H1 (cell line): Measurements from ENCODE around the gene CDKN3. TPM values are rescaled to one million over a fixed set of nuclear protein-coding genes. Genes with fewer than 3 reads are reported as not detected.
"Not testable (repeated sequence)": the region's sequence is repeated elsewhere in the genome, so short reads cannot be mapped to it uniquely, and the experiment has no call there.

ENCODE experiments used
- CTCF ChIA-PET: fragments of 300-600 bp; sonication (Branson Sonifier 250); formaldehyde crosslinking; loops from one replicate; lab custom pipeline; 2021; ENCODE audit not compliant: partially characterized antibody; lab: Charles Lee
- POLR2A ChIA-PET: fragments of 300-600 bp; sonication (Branson Sonifier 250); formaldehyde crosslinking; loops from one replicate; lab custom pipeline; 2021; ENCODE audit warnings: inconsistent platforms; ENCODE audit not compliant: partially characterized antibody; lab: Charles Lee
- DNase-seq, 2 experiments: peaks; one replicate each; pipeline versions ENCODE4 v3.0.0 to v3.0.0-alpha.2; 2010 to 2022; ENCODE audit warnings: low spot score in 2 of 2, low read depth in 1 of 2, mixed read lengths in 1 of 2
- FAIRE-seq: peaks from 2 replicates; lab custom pipeline; 2011; peaks lifted over from hg19 to GRCh38; lab: Jason Lieb, UNC
- H2AFZ ChIP-seq: 2 replicates; pipeline ENCODE4 v1.8.1; 2012; ENCODE audit warnings: low read length, inconsistent platforms
- H2AK5ac ChIP-seq: 2 replicates; pipeline ENCODE4 v1.6.1; 2013; ENCODE audit warnings: low read depth, low read length
- H2BK120ac ChIP-seq: replicated peaks from 2 replicates; pipeline ENCODE3; 2013; ENCODE audit warnings: low read depth, low read length, inconsistent platforms
- H2BK12ac ChIP-seq: 2 replicates; pipeline ENCODE4 v1.6.1; 2013; ENCODE audit warnings: low read depth, low read length
- H2BK15ac ChIP-seq: 2 replicates; pipeline ENCODE4 v1.6.1; 2013; ENCODE audit warnings: low read length
- H2BK20ac ChIP-seq: 2 replicates; pipeline ENCODE4 v1.6.1; 2013; ENCODE audit warnings: low read length
- H2BK5ac ChIP-seq: 2 replicates; pipeline ENCODE4 v1.6.1; 2013; ENCODE audit warnings: low read depth, low read length
- H3K14ac ChIP-seq: 2 replicates; pipeline ENCODE4 v1.6.1; 2013; ENCODE audit warnings: inconsistent platforms; ENCODE audit not compliant: insufficient read length
- H3K18ac ChIP-seq: 2 replicates; pipeline ENCODE4 v1.6.1; 2013; ENCODE audit warnings: low read length; ENCODE audit errors: extremely low read depth
- H3K23ac ChIP-seq: 2 replicates; pipeline ENCODE4 v1.6.1; 2013; ENCODE audit warnings: inconsistent platforms; ENCODE audit not compliant: insufficient read length
- H3K23me2 ChIP-seq: 2 replicates; pipeline ENCODE4 v1.6.1; 2013; ENCODE audit warnings: low read depth, low read length
- H3K27ac ChIP-seq: 2 replicates; pipeline ENCODE4 v1.6.1; 2011; ENCODE audit warnings: low read depth, low read length, inconsistent platforms
- H3K27me3 ChIP-seq, 4 experiments: replicated peaks in 1 of 4; 1 replicate in 1 of 4; 2 replicates in 3 of 4; pipeline versions ENCODE4 v1.6.1 to v1.8.1; 2011 to 2013; ENCODE audit warnings: low read length in 3 of 4, mild to moderate bottlenecking in 3 of 4, inconsistent platforms in 2 of 4, mixed read lengths in 2 of 4, moderate library complexity in 1 of 4; ENCODE audit not compliant: control insufficient read depth in 3 of 4, insufficient read depth in 3 of 4; ENCODE audit errors: extremely low read depth in 1 of 4
- H3K36me3 ChIP-seq, 4 experiments: 2 replicates each; pipeline versions ENCODE4 v1.6.1 to v1.8.1; 2011 to 2013; ENCODE audit warnings: mild to moderate bottlenecking in 4 of 4, low read length in 3 of 4, moderate library complexity in 2 of 4, control low read depth in 1 of 4, inconsistent platforms in 1 of 4; ENCODE audit not compliant: insufficient read depth in 4 of 4, control insufficient read depth in 2 of 4
- H3K4ac ChIP-seq: replicated peaks from 2 replicates; pipeline ENCODE3; 2013; ENCODE audit warnings: low read length, low read depth, mixed read lengths, inconsistent platforms; ENCODE audit not compliant: insufficient read length
- H3K4me1 ChIP-seq, 4 experiments: replicated peaks in 1 of 4; 1 replicate in 1 of 4; 2 replicates in 3 of 4; pipeline versions ENCODE4 v1.6.1 to v1.8.1; 2011 to 2013; ENCODE audit warnings: low read length in 3 of 4, inconsistent platforms in 2 of 4, mixed read lengths in 1 of 4; ENCODE audit not compliant: insufficient read depth in 4 of 4, control insufficient read depth in 3 of 4
- H3K4me2 ChIP-seq, 2 experiments: 2 replicates each; pipeline versions ENCODE4 v1.6.1 to v1.8.1; 2011 to 2013; ENCODE audit warnings: low read depth in 2 of 2, low read length in 2 of 2, control low read depth in 1 of 2, inconsistent platforms in 1 of 2, mild to moderate bottlenecking in 1 of 2; ENCODE audit not compliant: insufficient read depth in 1 of 2
- H3K4me3 ChIP-seq, 4 experiments: fragments of 200-600, 300-600 bp in 1 of 4; sonication (generic), shearing (Covaris generic), sonication (Bioruptor Twin) in 1 of 4; 2 replicates each; pipeline versions ENCODE4 v1.5.1 to v1.8.1; 2011 to 2016; ENCODE audit warnings: low read length in 4 of 4, low read depth in 3 of 4, control low read depth in 2 of 4, inconsistent platforms in 2 of 4, mild to moderate bottlenecking in 2 of 4, mixed read lengths in 1 of 4, moderate library complexity in 1 of 4; ENCODE audit not compliant: insufficient read depth in 2 of 4; ENCODE audit errors: extremely low read depth in 1 of 4
- H3K56ac ChIP-seq: replicated peaks from 2 replicates; pipeline ENCODE3; 2013; ENCODE audit warnings: low read depth, mild to moderate bottlenecking, mixed read lengths, low read length, inconsistent platforms; ENCODE audit not compliant: insufficient read length
- H3K79me1 ChIP-seq: 2 replicates; pipeline ENCODE4 v1.6.1; 2013; ENCODE audit warnings: low read depth, low read length, control low read depth
- H3K79me2 ChIP-seq, 2 experiments: 2 replicates each; pipeline versions ENCODE4 v1.6.1 to v1.8.1; 2012 to 2013; ENCODE audit warnings: low read length in 2 of 2, mild to moderate bottlenecking in 2 of 2, inconsistent platforms in 1 of 2; ENCODE audit not compliant: insufficient read depth in 2 of 2, control insufficient read depth in 1 of 2
- H3K9ac ChIP-seq, 4 experiments: replicated peaks in 1 of 4; 1 replicate in 1 of 4; 2 replicates in 3 of 4; pipeline versions ENCODE4 v1.6.1 to v1.8.1; 2011 to 2013; ENCODE audit warnings: low read depth in 3 of 4, low read length in 3 of 4, control low read depth in 2 of 4, mild to moderate bottlenecking in 2 of 4, moderate library complexity in 2 of 4, inconsistent platforms in 1 of 4; ENCODE audit errors: extremely low read depth in 1 of 4
- H3K9me3 ChIP-seq, 2 experiments: 2 replicates each; pipeline versions ENCODE4 v1.6.1 to v1.8.1; 2012 to 2013; ENCODE audit warnings: mild to moderate bottlenecking in 2 of 2, moderate library complexity in 2 of 2, control low read depth in 1 of 2, inconsistent platforms in 1 of 2, low read depth in 1 of 2, low read length in 1 of 2, mixed read lengths in 1 of 2; ENCODE audit not compliant: insufficient read depth in 2 of 2
- H4K20me1 ChIP-seq, 2 experiments: replicated peaks in 1 of 2; 2 replicates each; pipeline versions ENCODE3 to v1.8.1; 2011 to 2013; ENCODE audit warnings: inconsistent platforms in 2 of 2, low read length in 2 of 2, mild to moderate bottlenecking in 1 of 2; ENCODE audit not compliant: insufficient read depth in 2 of 2, control insufficient read depth in 1 of 2
- H4K5ac ChIP-seq: 2 replicates; pipeline ENCODE4 v1.6.1; 2013; ENCODE audit warnings: low read length, low read depth, mixed read lengths, inconsistent platforms; ENCODE audit not compliant: insufficient read length
- H4K8ac ChIP-seq: 2 replicates; pipeline ENCODE4 v1.8.0; 2013; ENCODE audit warnings: mild to moderate bottlenecking, moderate library complexity, low read length, inconsistent platforms; ENCODE audit not compliant: insufficient read depth; ENCODE audit errors: extremely low read depth
- H4K91ac ChIP-seq: replicated peaks from 2 replicates; pipeline ENCODE3; 2013; ENCODE audit warnings: low read length, mixed read lengths, inconsistent platforms; ENCODE audit not compliant: insufficient read length
- WGBS, 2 experiments: shearing (Covaris generic) in 1 of 2; methylation state at CpG; one replicate each; pipeline versions ENCODE4 v1.1.6 to v1.1.7; 2013 to 2015; ENCODE audit warnings: low lambda C conversion rate in 2 of 2, mixed read lengths in 2 of 2, inconsistent platforms in 1 of 2, low coverage in 1 of 2, missing lambda C conversion rate in 1 of 2; ENCODE audit not compliant: insufficient replicate concordance in 2 of 2, insufficient coverage in 1 of 2, insufficient read length in 1 of 2; ENCODE audit errors: extremely low coverage in 1 of 2, missing lambda C conversion rate in 1 of 2; 5-methylcytosine and 5-hydroxymethylcytosine counted together
- polyA plus RNA-seq, 7 experiments: library from polyadenylated mRNA; depleted of rRNA in 3 of 7; stranded (reverse) in 5 of 7; unstranded in 2 of 7; fragments of >200 nt in 5 of 7; fragments of 200-250 nt in 2 of 7; gene quantifications; 1 replicate in 5 of 7; 2 replicates in 1 of 7; 4 replicates in 1 of 7; pipeline versions ENCODE4 v1.2.1 to v1.2.3, GENCODE V29; 2011 to 2013; ENCODE audit warnings: missing spikeins in 2 of 7, mixed read lengths in 2 of 7
- total RNA-seq: library from RNA; stranded (reverse); fragmentation: NEBNext Ultra II Directional; extraction: Animal tissue kit (Norgen Biotek cat#: 25700); gene quantifications from 2 replicates; pipeline ENCODE4 v1.2.1, GENCODE V29; 2021

CDKN3 gene
- total and polyA plus RNA-seq, 2 of the 8 experiments (the other 6 are each of a cell fraction or from before 2014, with no cell fraction given), result 43.5 to 48.3 TPM

GRCh38 chr14:54378893-54379292 lies 17.9 kb upstream of the CDKN3 start:
- H2BK5ac ChIP-seq, H3K4ac ChIP-seq, H4K8ac ChIP-seq, H3K4me3 ChIP-seq, H3K36me3 ChIP-seq, H2BK15ac ChIP-seq, FAIRE-seq, H2BK12ac ChIP-seq, H4K91ac ChIP-seq, H4K5ac ChIP-seq, H3K27me3 ChIP-seq, H2AK5ac ChIP-seq, H2BK120ac ChIP-seq, H3K79me2 ChIP-seq, H3K9ac ChIP-seq, H3K14ac ChIP-seq, H3K79me1 ChIP-seq, H2AFZ ChIP-seq, H3K23me2 ChIP-seq, H3K9me3 ChIP-seq, H3K4me1 ChIP-seq, H3K23ac ChIP-seq, H3K27ac ChIP-seq, POLR2A ChIA-PET, H3K4me2 ChIP-seq, H3K56ac ChIP-seq, DNase-seq, H4K20me1 ChIP-seq, H2BK20ac ChIP-seq, H3K18ac ChIP-seq: not testable (repeated sequence)
- WGBS, 2 experiments, result 89% methylated on average over 5 of the region's 5 CpGs; no CpG with 5 or more reads in 1 of the 2 experiments
- CTCF ChIA-PET, result interaction anchor here (1.8 to 3.4 kb wide), 3 partner anchors 9 to 63 kb away, joined by 5 to 15 read pairs (median 7); no protein-coding TSS in a partner anchor

GRCh38 chr14:54380558-54380957 lies 16.2 kb upstream of the CDKN3 start:
- H3K79me2 ChIP-seq, H3K56ac ChIP-seq, H3K23me2 ChIP-seq, H2AK5ac ChIP-seq, H2BK20ac ChIP-seq, H3K4me1 ChIP-seq, H4K5ac ChIP-seq, H3K18ac ChIP-seq, H2BK120ac ChIP-seq, H3K9ac ChIP-seq, H4K20me1 ChIP-seq, H3K27me3 ChIP-seq, H2BK15ac ChIP-seq, H3K4me2 ChIP-seq, H2BK12ac ChIP-seq, H3K79me1 ChIP-seq, H2AFZ ChIP-seq, POLR2A ChIA-PET, FAIRE-seq, H3K14ac ChIP-seq, H3K9me3 ChIP-seq, H3K4me3 ChIP-seq, H4K91ac ChIP-seq, H3K27ac ChIP-seq, H3K36me3 ChIP-seq, H3K4ac ChIP-seq, H4K8ac ChIP-seq, DNase-seq, H2BK5ac ChIP-seq, H3K23ac ChIP-seq: not testable (repeated sequence)
- WGBS, 2 experiments, result 89% methylated on average over 3 of the region's 3 CpGs; no CpG with 5 or more reads in 1 of the 2 experiments
- CTCF ChIA-PET, result interaction anchor here (2.1 kb wide), 1 partner anchor 14 kb away, joined by 7 read pairs; no protein-coding TSS in a partner anchor
